H1 (cell line): ENCODE results near the gene FAM131A. TPM values are rescaled to one million over a fixed set of nuclear protein-coding genes. Genes with fewer than 3 reads are reported as not detected.

Source experiments
- CHD1 ChIP-seq: IDR thresholded peaks from 2 replicates; pipeline ENCODE4 v1.6.1; 2012; ENCODE audit warnings: low read depth, low read length, improper control_type of control experiment
- CREB1 ChIP-seq: IDR thresholded peaks from 2 replicates; pipeline ENCODE4 v1.6.1; 2012; ENCODE audit warnings: inconsistent platforms
- CTBP2 ChIP-seq: IDR thresholded peaks from 2 replicates; pipeline ENCODE4 v1.7.0; 2011; ENCODE audit warnings: borderline replicate concordance, mild to moderate bottlenecking, moderate library complexity, mixed read lengths, low read length; ENCODE audit not compliant: insufficient read depth, insufficient read length
- EZH2 ChIP-seq: fragments of 200-600 bp; sonication (generic); IDR thresholded peaks from 2 replicates; pipeline ENCODE4 v1.7.1; 2012; ENCODE audit warnings: low read depth, mild to moderate bottlenecking, moderate library complexity, low read length, inconsistent platforms; ENCODE audit not compliant: severe bottlenecking
- FOSL1 ChIP-seq: IDR thresholded peaks from 2 replicates; pipeline ENCODE4 v1.6.1; 2011; ENCODE audit warnings: mild to moderate bottlenecking, low read depth, low read length, moderate library complexity; ENCODE audit not compliant: insufficient read depth
- TAF1 ChIP-seq: IDR thresholded peaks from 2 replicates; pipeline ENCODE4 v1.6.1; 2011; ENCODE audit warnings: mild to moderate bottlenecking, low read depth, low read length
- YY1 ChIP-seq: IDR thresholded peaks from 2 replicates; pipeline ENCODE4 v1.6.1; 2011; ENCODE audit warnings: low read depth, mild to moderate bottlenecking, low read length
- polyA plus RNA-seq, 7 experiments: library from polyadenylated mRNA; depleted of rRNA in 3 of 7; stranded (reverse) in 5 of 7; unstranded in 2 of 7; fragments of >200 nt in 5 of 7; fragments of 200-250 nt in 2 of 7; gene quantifications; 1 replicate in 5 of 7; 2 replicates in 1 of 7; 4 replicates in 1 of 7; pipeline versions ENCODE4 v1.2.1 to v1.2.3, GENCODE V29; 2011 to 2013; ENCODE audit warnings: missing spikeins in 2 of 7, mixed read lengths in 2 of 7
- total RNA-seq: library from RNA; stranded (reverse); fragmentation: NEBNext Ultra II Directional; extraction: Animal tissue kit (Norgen Biotek cat#: 25700); gene quantifications from 2 replicates; pipeline ENCODE4 v1.2.1, GENCODE V29; 2021

FAM131A gene
- total and polyA plus RNA-seq, 2 of the 8 experiments (the other 6 are each of a cell fraction or from before 2014, with no cell fraction given) = 16.0 to 21.9 TPM

GRCh38 chr3:184362668-184363546, 25.5 kb downstream of the FAM131A start (continued):
- TF ChIP-seq CHD1 (no peak), CREB1 (peak; percentile 63), EZH2 (no peak), TAF1 (peak; percentile 81), CTBP2 (no peak), FOSL1 (no peak), YY1 (no peak)
